ENCODE measurements around the gene MYO5A.

DNA sequence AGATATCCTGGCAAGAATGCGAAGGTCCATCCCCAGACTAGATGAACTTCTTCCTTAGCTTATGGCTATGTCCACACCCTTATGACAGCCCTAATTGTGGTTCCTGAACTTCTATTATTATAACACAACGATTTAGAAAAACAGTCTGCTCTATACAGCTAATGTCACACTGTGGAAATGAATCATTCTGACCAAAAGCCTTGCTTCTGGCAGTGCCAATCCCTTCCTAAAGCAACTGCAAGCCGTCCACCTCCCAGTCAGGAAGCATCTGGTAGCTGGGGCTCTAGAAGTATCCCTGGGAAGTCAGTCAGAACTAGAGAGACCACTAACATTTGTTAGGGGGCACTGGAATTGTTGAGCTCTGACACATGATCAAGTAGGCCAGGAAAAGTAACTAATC is 45.0 kb downstream of the MYO5A start:
- TF ChIP-seq, protein P1, sequence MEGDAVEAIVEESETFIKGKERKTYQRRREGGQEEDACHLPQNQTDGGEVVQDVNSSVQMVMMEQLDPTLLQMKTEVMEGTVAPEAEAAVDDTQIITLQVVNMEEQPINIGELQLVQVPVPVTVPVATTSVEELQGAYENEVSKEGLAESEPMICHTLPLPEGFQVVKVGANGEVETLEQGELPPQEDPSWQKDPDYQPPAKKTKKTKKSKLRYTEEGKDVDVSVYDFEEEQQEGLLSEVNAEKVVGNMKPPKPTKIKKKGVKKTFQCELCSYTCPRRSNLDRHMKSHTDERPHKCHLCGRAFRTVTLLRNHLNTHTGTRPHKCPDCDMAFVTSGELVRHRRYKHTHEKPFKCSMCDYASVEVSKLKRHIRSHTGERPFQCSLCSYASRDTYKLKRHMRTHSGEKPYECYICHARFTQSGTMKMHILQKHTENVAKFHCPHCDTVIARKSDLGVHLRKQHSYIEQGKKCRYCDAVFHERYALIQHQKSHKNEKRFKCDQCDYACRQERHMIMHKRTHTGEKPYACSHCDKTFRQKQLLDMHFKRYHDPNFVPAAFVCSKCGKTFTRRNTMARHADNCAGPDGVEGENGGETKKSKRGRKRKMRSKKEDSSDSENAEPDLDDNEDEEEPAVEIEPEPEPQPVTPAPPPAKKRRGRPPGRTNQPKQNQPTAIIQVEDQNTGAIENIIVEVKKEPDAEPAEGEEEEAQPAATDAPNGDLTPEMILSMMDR (IDR thresholded peaks at IDR 0.05) = no peak
- TF ChIP-seq POLR2AphosphoS5 (IDR thresholded peaks at IDR 0.05; ENCODE audit: low read depth, low read length) = no peak
- no peak for TF ChIP-seq TCF7L2 (IDR thresholded peaks at IDR 0.05; ENCODE audit: low read depth, low read length)
- TF ChIP-seq REST (IDR thresholded peaks at IDR 0.05; ENCODE audit: insufficient read depth in 1 of 2, low read depth in 2 of 2, low read length in 1 of 2) = no peak
- TF ChIP-seq SIN3A (IDR thresholded peaks at IDR 0.05; ENCODE audit: borderline replicate concordance, insufficient read depth, low read depth, low read length) = no peak
